GM21723 (cell line): ENCODE data around the gene GPC6.

ENCODE experiments used
- ATAC-seq: cut with Tn5 transposase; IDR thresholded peaks from one replicate; pipeline ENCODE4 v1.9.1; 2021; ENCODE audit warnings: mild to moderate bottlenecking, moderate library complexity; ENCODE audit not compliant: unreplicated experiment

GPC6 gene

GRCh38 chr13:94218951-94219350 is 992.3 kb downstream of the GPC6 start:
- ATAC-seq: no peak

GRCh38 chr13:94224670-94225069 is 998.1 kb downstream of the GPC6 start:
- ATAC-seq: no peak

- ATAC-seq: no peak
Observed at GRCh38 chr13:94227255-94227879, 1000.8 kb downstream of the GPC6 start.

- no peak for ATAC-seq
Observed at GRCh38 chr13:94228763-94229162, 1002.2 kb downstream of the GPC6 start.

- no peak for ATAC-seq
Observed at GRCh38 chr13:94232161-94232950, 1005.7 kb downstream of the GPC6 start.

- no peak for ATAC-seq
Observed at GRCh38 chr13:94232956-94233355, 1006.3 kb downstream of the GPC6 start.

GRCh38 chr13:94233401-94233800 is 1006.8 kb downstream of the GPC6 start:
- no peak for ATAC-seq

GRCh38 chr13:94233837-94234236 is 1007.2 kb downstream of the GPC6 start:
- no peak for ATAC-seq

- no peak for ATAC-seq
Observed at GRCh38 chr13:94234738-94235137, 1008.1 kb downstream of the GPC6 start.

GRCh38 chr13:94236132-94236531 is 1009.5 kb downstream of the GPC6 start:
- ATAC-seq: no peak

- ATAC-seq: no peak
Observed at GRCh38 chr13:94236872-94237271, 1010.3 kb downstream of the GPC6 start.

- no peak for ATAC-seq
Observed at GRCh38 chr13:94239135-94239534, 1012.5 kb downstream of the GPC6 start.

- no peak for ATAC-seq
Observed at GRCh38 chr13:94242554-94242953, 1015.9 kb downstream of the GPC6 start.

GRCh38 chr13:94243551-94243950 is 1016.9 kb downstream of the GPC6 start:
- no peak for ATAC-seq

- no peak for ATAC-seq
Observed at GRCh38 chr13:94246495-94246894, 1019.9 kb downstream of the GPC6 start.

GRCh38 chr13:94247890-94248289 is 1021.3 kb downstream of the GPC6 start:
- ATAC-seq: no peak

- no peak for ATAC-seq
Observed at GRCh38 chr13:94248454-94249228, 1022.0 kb downstream of the GPC6 start.

GRCh38 chr13:94249512-94249911 is 1022.9 kb downstream of the GPC6 start:
- ATAC-seq: no peak

GRCh38 chr13:94251831-94252608 is 1025.4 kb downstream of the GPC6 start:
- ATAC-seq: no peak

- ATAC-seq: no peak
Observed at GRCh38 chr13:94254737-94255136, 1028.1 kb downstream of the GPC6 start.

- no peak for ATAC-seq
Observed at GRCh38 chr13:94256721-94257120, 1030.1 kb downstream of the GPC6 start.
